NCI-H2107 (cell line): Measurements from ENCODE around the gene CCR7.

ENCODE experiments used
- DNase-seq: peaks from one replicate; lab custom pipeline; 2025; lab: John Stamatoyannopoulos, UW

CCR7 gene

DNA sequence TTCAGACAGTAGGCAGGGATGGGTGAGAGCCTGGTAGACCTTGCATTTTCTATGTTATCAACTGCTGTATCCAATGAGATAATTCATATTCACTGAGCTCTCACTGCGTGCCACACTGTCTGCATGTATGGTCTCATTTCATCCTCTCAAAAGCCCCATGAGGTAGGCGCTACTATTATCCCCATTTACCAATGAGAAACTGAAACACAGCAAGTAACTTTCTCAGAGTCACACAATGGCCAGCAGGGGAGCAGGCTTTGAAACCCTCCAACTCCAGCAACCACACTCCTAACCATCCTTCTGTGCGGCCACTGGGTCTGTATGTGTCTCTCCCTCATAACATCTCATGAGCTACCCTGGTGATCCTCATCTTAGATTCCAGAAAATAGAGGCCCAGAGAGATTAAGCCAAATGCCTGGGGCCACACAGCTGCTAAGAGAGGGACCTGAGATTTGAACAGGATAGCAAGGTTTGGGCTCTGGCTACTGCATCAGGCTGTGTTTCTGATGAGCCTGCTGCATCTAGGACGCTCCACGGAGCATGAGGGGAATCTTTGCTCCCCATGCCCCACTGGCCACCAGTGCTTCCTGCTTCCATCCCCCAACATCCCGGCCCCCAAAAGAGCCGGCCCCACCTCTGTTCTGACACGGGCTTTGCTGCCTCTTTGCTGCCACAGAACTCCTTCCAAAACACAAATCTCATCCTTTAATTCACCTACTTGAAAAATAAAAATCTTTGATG, 3.2 kb downstream of the CCR7 start:
- DNase-seq = no peak

- DNase-seq = no peak
Measured at GRCh38 chr17:40561294-40561870, 3.9 kb downstream of the CCR7 start.

- no peak for DNase-seq
Measured at GRCh38 chr17:40560592-40561293, 4.5 kb downstream of the CCR7 start.

DNA sequence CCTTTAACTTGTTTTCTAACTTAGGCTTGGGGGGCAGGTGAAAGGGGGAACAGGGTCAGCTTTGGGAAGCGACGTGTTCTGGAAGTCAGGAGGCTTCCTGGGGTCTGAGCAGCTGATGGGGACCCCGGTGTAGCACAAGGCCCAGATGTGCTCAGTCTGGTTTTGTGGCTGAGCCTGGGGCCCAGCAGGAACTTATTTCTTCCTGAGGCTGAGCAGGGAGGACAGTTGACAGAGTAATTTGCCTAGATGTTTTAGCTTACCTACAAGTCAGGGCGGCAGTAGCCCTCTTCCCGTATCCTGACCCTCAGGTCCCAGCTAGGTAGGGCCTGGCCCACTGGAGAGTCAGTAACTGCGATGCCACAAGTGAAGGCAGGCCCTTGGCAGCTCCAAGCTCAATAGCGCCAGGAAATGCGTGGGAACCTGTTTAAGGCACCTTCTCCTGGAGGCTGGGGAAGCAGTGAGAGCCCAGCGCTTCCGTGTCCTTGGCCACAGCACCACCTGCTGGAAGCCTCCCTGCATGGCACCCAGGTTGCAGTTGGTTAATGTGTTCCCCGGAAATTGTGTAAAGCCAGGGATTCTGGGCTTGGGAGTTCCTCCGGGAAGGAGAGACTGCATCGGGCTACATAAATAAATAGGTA, 5.2 kb downstream of the CCR7 start:
- DNase-seq = peak; percentile 87

GRCh38 chr17:40559564-40559916, 5.7 kb downstream of the CCR7 start:
- DNase-seq = no peak

- no peak for DNase-seq
Measured at GRCh38 chr17:40558890-40559563, 6.2 kb downstream of the CCR7 start.

DNA sequence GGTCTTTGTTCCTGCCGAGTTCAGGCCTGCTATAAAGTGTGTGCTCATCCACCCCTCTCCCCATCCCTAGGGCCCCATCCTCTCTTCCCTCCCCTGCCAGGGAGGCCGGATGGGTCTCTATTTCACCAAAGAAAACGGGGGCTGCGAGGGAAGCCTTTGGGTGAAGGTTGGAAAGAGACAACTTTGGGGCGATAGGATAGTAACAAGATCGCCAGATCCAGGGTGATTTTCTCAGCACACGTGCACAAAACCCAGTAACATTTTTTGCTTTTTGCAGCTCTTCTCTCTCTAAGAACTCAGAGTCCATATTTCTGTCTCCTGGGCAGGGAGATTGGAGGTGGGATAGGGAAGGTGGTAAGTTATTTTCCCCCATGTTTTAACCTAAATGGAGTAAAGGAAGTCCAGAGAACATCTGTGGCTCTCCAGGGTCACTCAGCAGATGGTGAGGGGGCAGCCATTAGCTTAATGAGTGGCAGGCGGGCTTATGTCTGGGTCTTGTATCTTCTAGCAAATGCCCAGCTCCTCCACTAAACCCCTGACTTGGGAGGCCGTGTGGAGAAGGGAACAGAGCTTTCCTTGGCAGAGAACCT, 6.9 kb downstream of the CCR7 start:
- no peak for DNase-seq

- DNase-seq = no peak
Measured at GRCh38 chr17:40557531-40558299, 7.6 kb downstream of the CCR7 start.

GRCh38 chr17:40556884-40557414, 8.3 kb downstream of the CCR7 start:
- DNase-seq = no peak

GRCh38 chr17:40556198-40556661, 9.0 kb downstream of the CCR7 start:
- DNase-seq = no peak

DNA sequence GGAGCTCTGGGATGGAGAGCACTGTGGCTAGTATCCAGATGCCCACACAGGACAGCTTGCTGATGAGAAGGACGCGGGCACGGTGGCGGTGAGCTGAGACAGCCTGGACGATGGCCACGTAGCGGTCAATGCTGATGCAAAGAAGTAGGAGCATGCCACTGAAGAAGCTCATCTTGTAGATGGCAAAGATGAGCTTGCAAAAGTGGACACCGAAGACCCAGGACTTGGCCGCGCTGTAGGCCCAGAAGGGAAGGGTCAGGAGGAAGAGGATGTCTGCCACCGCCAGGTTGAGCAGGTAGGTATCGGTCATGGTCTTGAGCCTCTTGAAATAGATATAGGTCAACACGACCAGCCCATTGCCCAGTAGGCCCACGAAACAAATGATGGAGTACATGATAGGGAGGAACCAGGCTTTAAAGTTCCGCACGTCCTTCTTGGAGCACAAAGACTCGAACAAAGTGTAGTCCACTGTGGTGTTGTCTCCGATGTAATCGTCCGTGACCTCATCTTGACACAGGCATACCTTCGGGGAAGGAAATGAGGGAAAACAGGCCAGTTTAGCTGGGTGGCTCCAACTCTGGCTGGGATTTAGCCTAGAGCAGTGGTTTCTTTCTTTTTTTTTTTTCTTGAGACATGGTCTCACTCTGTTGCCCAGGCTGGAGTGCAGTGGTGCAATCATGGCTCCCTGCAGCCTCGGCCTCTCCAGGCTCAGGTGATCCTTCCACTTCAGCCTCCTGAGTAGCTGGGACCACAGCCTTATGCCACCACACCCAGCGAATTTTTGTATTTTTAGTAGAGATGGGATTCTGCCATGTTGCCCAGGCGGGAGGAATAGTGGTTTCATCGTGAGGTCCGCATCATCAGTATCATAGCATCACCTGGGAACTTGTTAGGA, 9.7 kb downstream of the CCR7 start:
- DNase-seq = no peak

GRCh38 chr17:40554646-40555295, 10.5 kb downstream of the CCR7 start:
- no peak for DNase-seq

DNA sequence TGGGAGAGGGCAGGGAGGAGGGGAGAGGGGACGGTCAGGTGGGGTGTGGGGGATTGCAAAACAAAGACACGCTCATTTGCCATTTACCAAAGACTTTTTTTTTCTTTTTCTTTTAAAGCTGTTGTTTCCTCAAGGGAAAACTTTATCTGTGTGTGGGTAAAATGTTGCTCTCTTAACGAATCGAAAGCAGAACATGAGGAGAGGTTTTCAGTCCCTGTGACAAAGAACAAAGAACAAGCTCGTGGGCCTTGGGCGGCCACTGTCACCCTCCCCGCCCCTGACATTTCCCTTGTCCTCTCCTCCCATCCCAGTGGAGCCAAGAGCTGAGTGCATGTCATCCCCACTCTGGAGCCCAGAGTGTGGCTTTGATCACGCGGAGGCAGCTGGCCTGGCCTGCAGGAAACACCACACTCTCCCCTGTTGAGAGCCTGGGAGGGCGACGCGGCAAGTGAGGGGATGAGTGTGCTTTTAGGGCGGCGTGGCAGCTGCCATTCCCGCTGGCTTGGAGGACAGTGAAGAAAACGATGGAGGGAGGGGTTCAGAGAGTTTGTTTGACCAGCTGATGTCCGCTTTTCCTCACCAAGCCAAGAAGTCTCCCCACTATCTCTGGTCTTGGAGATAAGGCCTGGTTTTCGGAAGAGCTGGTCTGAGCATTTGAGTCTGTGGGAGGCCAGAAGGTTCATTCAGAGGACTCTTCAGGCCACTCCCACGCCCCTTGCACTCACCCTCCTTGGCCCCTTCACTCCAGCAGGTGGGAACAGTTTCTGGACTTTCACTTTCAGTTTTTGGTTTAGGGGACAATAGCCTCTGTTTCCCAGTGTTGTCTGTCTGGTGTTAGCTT, 11.4 kb downstream of the CCR7 start:
- peak; percentile 39 for DNase-seq

- no peak for DNase-seq
Measured at GRCh38 chr17:40552806-40553693, 12.2 kb downstream of the CCR7 start.

DNA sequence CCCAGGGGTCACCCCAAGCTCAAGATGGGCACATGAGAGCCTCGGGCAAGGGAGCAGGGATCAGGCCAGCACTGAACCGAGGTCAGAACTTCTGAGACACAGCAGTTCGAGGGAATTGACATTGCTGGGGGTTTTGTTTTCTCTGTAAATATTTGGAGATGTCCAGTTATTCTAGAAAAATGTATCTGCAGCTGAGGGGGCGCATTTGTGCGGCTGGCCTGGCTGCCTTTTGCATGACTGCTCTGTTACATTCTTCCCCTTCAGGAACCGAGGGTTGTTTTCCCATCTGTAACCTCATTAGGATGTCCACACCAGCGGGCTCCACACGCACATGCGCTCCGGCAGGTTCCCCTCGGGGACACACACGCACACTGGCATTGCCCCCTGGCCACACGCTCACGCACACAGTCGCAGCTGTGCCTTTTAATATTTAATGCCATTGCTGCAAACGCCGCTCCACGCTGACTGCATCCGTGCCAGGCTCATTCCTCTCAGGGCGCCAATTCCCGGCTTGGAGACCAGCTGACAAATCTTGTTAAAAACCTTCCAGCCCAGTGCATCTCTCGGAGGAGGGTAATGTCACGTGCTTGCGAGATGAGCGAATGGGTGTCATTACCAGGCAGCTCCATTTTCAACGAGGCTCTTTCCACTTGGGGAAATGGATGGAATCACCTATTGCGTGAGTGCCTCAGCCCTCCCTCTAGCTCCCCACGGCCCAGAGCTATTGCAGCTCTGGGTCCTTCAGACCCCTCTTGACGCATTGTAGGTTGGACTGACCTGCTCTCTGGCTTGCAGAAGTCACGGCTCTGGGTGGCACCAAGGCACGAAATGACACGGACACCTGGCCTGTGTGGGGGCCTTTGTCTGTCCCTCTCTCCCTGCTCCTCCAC, 13.1 kb downstream of the CCR7 start:
- no peak for DNase-seq
